PC-3 (cell line): ENCODE measurements around the gene PRC1.
"Not testable (repeated sequence)": the region's sequence is repeated elsewhere in the genome, so short reads cannot be mapped to it uniquely, and the experiment has no call there.

ENCODE experiments used
- CTCF ChIP-seq: fragments of 300-600 bp; sonication (generic); conservative IDR thresholded peaks from 2 replicates; pipeline ENCODE4 v1.5.1; 2017; ENCODE audit warnings: antibody characterized with exemption, low read depth, mild to moderate bottlenecking, low read length
- EZH2 ChIP-seq: fragments of 300-600 bp; sonication (generic); IDR thresholded peaks from one replicate; pipeline ENCODE4 v1.6.1; 2017; ENCODE audit warnings: antibody characterized with exemption, mild to moderate bottlenecking, low read length; ENCODE audit not compliant: unreplicated experiment
- EZH2phosphoT487 ChIP-seq: fragments of 300-600 bp; sonication (generic); IDR thresholded peaks from 2 replicates; pipeline ENCODE4 v1.6.1; 2018; ENCODE audit warnings: mild to moderate bottlenecking, antibody characterized with exemption, low read length, borderline replicate concordance

DNA sequence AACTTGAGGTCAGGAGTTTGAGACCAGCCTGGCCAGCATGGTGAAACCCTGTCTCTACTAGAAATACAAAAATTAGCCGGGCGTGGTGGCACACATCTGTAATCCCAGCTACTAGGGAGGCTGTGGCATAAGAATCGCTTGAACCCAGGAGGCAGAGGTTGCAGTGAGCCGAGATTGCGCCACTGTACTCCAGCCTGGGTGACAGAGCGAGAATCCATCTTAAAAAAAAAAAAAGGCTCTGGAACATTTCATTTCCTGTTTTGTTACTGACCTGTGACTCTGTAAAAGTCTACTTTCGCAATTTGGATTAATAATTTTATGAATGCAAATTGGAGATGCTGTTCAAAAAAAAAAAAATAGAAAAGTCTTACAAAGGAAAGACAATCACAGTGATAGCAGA lies 66.2 kb downstream of the PRC1 start:
- TF ChIP-seq CTCF, EZH2, EZH2phosphoT487: not testable (repeated sequence)
